Central memory CD8-positive, alpha-beta T cell (primary cell): ENCODE measurements around the gene RBBP4.
A peak's percentile ranks its signal among the peaks of the same experiment; 100 is the strongest.
"Not testable (repeated sequence)": the region's sequence is repeated elsewhere in the genome, so short reads cannot be mapped to it uniquely, and the experiment has no call there.

ENCODE experiments used
- ATAC-seq: fragments of 150-1000 bp; cut with Tn5 transposase; replicated peaks from 2 replicates; pipeline ENCODE4 v1.10.0; 2022; ENCODE audit warnings: mild to moderate bottlenecking, moderate FRiP score, moderate number of reproducible peaks; ENCODE audit not compliant: poor library complexity, severe bottlenecking; ENCODE audit errors: extremely low read depth
- DNase-seq, 2 donors: peaks; one replicate each; pipeline ENCODE4 v3.0.0; 2021; ENCODE audit warnings: low spot score in 2 of 2
- H3K27ac Mint-ChIP-seq: one replicate; pipeline ENCODE4 v1.8.0; 2022; ENCODE audit warnings: low read depth, mild to moderate bottlenecking, moderate library complexity, mixed read lengths
- H3K27me3 Mint-ChIP-seq: one replicate; pipeline ENCODE4 v1.8.0; 2022; ENCODE audit warnings: mixed read lengths
- H3K36me3 Mint-ChIP-seq: one replicate; pipeline ENCODE4 v1.8.0; 2022; ENCODE audit warnings: mild to moderate bottlenecking, moderate library complexity, mixed read lengths; ENCODE audit not compliant: insufficient read depth
- H3K4me1 Mint-ChIP-seq: one replicate; pipeline ENCODE4 v1.8.0; 2022; ENCODE audit warnings: mixed read lengths
- H3K4me3 Mint-ChIP-seq: one replicate; pipeline ENCODE4 v1.8.0; 2022; ENCODE audit warnings: mild to moderate bottlenecking, moderate library complexity, mixed read lengths
- H3K9me3 Mint-ChIP-seq: one replicate; pipeline ENCODE4 v1.8.0; 2022; ENCODE audit warnings: mixed read lengths

RBBP4 gene

DNA sequence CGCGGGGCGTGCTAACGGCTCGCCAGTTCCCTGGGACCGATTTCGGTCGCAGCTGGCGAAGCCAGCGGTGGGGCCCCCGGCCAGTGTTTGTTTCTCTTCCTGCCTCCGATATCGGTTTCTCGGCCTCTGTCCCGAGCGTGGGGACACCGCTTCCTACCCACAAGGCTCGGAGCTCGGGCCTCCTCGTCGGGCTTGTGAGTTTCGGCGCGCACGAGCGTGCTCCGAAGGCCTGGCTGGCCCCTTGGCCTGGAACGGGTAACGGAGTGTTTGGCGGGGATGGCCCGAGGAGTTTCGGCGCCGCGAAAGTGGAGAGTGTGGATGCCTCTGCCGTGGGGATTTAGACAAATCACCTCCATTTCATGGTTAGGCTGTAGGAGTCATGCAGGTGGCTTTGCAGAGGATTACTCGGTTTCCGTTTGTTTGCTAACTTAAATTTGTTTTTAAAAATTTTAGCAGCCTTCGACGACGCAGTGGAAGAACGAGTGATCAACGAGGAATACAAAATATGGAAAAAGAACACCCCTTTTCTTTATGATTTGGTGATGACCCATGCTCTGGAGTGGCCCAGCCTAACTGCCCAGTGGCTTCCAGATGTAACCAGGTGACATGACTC is 559 bp downstream of the RBBP4 start:
- Mint-ChIP-seq H3K27ac (peak overlapping the region; percentile 98), H3K4me1 (peaks cover 48% of the 10 kb centered on the region), H3K36me3 (peaks cover 60% of the 10 kb centered on the region), H3K9me3 (no peaks in the 10 kb centered on the region), H3K27me3 (no peaks in the 10 kb centered on the region), H3K4me3 (peak overlapping the region; percentile 80)
- DNase-seq (no peak), ATAC-seq (no peak)

DNA sequence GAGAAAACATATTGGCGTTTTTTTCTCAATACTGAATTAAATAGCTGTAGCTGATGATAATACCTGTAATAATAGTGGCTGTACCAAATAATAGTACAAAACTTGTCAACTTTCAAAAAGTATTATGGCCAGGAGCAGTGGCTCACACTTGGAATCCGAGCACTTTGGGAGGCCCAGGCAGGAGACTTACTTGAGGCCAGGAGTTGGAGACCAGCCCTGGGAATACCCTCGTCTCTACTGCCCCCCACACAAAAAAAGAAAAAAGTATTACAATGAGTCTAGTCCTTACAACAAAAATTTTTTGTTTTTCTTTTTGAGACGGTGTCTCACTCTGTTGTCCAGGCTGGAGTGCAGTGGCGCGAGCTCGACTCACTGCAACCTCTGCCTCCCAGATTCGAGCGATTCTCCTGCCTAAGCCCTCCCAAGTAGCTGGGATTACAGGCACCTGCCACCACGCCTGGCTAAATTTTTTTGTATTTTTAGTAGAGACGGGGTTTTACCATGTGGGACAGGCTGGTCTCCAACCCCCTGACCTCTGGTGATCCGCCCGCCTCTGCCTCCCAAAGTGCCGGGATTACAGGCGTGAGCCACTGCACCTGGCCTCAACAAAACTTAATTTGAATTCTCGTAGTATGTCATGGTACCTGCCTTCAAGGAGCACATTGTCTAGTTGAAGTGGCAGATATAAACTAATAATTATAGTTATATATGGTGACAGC is 1.4 kb downstream of the RBBP4 start:
- DNase-seq: no peak
- Mint-ChIP-seq H3K27me3 (no peaks in the 10 kb centered on the region), H3K27ac (peak overlapping the region; percentile 98), H3K4me3 (peak overlapping the region; percentile 80), H3K36me3 (peaks cover 66% of the 10 kb centered on the region), H3K4me1 (peaks cover 54% of the 10 kb centered on the region), H3K9me3 (no peaks in the 10 kb centered on the region)
- ATAC-seq: no peak

DNA sequence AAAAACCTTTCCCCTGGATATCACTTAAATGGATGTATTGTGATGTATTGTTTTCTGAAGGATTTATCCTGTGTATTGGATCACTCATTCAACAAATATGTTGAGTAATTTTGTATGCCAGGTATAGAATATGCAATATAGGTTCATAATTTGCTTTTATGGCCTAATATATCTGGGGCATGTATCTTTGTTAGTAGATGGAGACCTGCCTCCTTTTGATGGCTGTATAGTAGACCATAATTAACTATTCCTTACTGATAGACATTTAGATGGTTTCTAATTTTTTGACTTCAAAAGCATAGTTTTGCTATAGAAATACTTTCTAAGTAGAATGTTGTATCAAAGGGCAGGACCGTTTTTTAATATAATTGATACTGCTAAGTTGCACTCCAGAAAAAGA is 8.6 kb downstream of the RBBP4 start:
- H3K27ac Mint-ChIP-seq: no peak overlapping the region
- ATAC-seq: no peak

DNA sequence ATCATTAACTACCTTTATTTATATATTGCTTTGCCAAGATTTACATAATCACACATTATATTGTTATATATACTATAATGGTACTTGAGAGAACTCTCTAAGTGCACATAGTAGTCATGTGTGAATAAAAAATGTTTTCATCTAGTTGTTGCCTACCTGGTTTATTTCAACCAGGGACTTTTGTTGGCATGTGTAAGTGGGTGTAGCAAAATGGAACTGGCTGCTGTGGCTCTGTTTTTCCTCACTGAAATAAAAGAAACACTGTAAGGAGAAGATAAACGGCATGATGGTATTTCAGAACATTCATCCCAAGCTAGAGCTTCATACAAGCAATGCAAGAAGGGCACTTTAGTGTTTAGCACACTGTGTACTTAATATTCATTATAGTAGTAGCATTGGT is 14.9 kb downstream of the RBBP4 start:
- H3K4me3 Mint-ChIP-seq: no peak overlapping the region
- no peak for DNase-seq
- H3K36me3 Mint-ChIP-seq: peaks cover 71% of the 10 kb centered on the region
- no peak overlapping the region for H3K27ac Mint-ChIP-seq
- peaks cover 7% of the 10 kb centered on the region for H3K4me1 Mint-ChIP-seq
- H3K9me3 Mint-ChIP-seq: no peaks in the 10 kb centered on the region
- ATAC-seq: no peak
- no peaks in the 10 kb centered on the region for H3K27me3 Mint-ChIP-seq

More for the DNA sequence above, 8.6 kb downstream of the RBBP4 start:
- Mint-ChIP-seq H3K4me3 (no peak overlapping the region), H3K4me1 (peaks cover 41% of the 10 kb centered on the region), H3K36me3 (peaks cover 83% of the 10 kb centered on the region), H3K9me3 (no peaks in the 10 kb centered on the region), H3K27me3 (no peaks in the 10 kb centered on the region)
- DNase-seq: no peak

DNA sequence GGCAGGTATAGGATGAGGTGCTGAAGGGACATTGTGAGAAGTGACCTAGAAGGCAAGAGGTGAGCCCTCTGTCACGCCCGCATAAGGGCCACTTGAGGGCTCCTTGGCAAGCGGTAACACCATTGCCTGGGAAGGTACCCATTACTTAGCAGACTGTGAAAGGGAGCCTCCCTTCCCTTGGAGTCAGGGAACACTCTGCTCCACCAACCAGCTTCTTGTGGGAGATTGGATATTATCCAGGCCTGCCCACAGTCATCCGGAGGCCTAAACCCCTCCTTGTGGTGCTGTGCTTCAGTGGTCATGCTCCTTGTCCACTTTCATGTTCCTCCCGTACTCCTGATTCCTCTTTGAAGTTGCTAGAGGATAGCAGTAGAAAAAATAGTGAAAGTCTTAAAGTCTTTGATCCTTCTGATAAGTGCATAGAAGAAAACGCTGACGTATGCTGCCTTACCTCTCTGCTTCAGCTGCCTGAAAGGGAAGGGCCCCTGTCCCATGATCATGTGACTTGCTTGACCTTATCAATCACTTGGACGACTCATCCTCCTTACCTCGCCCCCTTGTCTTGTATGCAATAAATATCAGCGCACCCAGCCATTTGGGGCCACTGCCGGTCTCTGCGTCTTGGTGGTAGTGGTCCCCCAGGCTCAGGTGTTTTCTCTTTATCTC is 16.0 kb downstream of the RBBP4 start:
- ATAC-seq (no peak), DNase-seq (no peak)
- Mint-ChIP-seq H3K4me3 (no peak overlapping the region), H3K9me3 (no peaks in the 10 kb centered on the region), H3K36me3 (peaks cover 70% of the 10 kb centered on the region), H3K4me1 (peaks cover 6% of the 10 kb centered on the region), H3K27me3 (no peaks in the 10 kb centered on the region), H3K27ac (peak overlapping the region; percentile 35)

DNA sequence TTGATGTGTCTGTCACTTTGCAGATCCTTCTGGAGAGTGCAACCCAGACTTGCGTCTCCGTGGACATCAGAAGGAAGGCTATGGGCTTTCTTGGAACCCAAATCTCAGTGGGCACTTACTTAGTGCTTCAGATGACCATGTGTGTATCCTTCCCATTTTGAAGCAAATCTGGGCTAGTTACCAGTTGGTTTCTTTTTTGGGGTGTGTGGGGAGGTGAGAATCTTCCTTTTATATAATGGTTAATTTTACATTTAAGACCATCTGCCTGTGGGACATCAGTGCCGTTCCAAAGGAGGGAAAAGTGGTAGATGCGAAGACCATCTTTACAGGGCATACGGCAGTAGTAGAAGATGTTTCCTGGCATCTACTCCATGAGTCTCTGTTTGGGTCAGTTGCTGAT is 17.7 kb downstream of the RBBP4 start:
- not testable (repeated sequence) for H3K27me3 Mint-ChIP-seq, H3K9me3 Mint-ChIP-seq, H3K4me3 Mint-ChIP-seq, DNase-seq, ATAC-seq, H3K27ac Mint-ChIP-seq, H3K4me1 Mint-ChIP-seq
- H3K36me3 Mint-ChIP-seq: peaks cover 71% of the 10 kb centered on the region

DNA sequence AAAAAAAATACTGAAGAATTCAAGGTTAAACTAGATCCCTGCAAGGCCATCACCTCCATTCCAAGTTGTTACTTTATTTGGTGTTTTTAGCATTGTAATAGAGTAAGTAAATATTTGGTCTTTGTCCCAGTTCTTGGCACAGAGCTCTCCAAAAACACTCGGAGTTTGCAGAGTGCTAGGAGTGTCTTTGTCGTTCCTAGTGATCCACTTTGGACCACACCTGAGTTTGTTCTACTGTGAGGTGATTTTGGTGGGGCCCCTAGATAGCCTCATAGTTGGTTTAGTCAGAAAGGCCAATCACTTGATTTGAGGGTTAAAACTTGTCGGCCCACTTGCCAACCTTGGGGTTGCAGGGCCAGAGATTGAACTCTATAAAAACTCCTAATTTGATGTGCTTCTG is 25.9 kb downstream of the RBBP4 start:
- Mint-ChIP-seq H3K27me3 (no peaks in the 10 kb centered on the region), H3K4me1 (no peaks in the 10 kb centered on the region), H3K36me3 (peaks cover 85% of the 10 kb centered on the region), H3K4me3 (no peak overlapping the region), H3K27ac (no peak overlapping the region), H3K9me3 (no peaks in the 10 kb centered on the region)
- ATAC-seq (no peak), DNase-seq (no peak)

DNA sequence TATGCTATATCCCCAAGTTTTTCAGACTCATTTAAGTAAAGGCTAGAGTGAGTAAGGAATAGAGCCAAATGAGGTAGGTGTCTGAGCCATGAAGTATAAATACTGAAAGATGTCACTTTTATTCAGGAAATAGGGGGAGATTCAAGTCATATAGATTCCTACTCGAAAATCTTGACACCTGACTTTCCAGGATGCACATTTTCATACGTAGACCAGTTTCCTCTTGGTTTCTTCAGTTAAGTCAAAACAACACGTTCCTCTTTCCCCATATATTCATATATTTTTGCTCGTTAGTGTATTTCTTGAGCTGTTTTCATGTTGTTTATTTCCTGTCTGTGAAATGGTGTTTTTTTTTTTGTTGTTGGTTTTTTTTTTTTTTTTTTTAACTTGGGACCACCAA is 29.0 kb downstream of the RBBP4 start:
- H3K9me3 Mint-ChIP-seq, H3K27me3 Mint-ChIP-seq, DNase-seq, H3K4me1 Mint-ChIP-seq, H3K4me3 Mint-ChIP-seq, H3K27ac Mint-ChIP-seq, ATAC-seq: not testable (repeated sequence)
- H3K36me3 Mint-ChIP-seq: peaks cover 79% of the 10 kb centered on the region

DNA sequence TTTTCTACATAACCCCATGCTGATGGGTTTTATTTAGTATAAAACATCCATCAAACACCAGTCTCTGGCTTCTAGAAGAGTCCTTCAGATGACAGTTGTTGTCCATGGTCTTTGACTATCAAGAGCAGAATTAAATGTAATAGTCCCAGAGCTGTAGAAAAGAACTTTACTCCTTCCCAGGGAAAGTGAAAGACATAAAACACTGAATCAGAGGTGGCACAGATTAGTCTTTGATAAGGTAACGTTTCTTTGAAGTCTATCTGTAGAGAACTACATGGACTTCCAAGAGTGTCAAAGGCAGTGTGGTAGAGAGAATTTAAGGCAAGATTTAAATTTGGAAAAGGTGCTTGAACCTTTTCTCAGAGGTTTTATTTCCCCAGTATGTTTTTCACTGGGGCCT is 29.6 kb downstream of the RBBP4 start:
- H3K36me3 Mint-ChIP-seq: peaks cover 75% of the 10 kb centered on the region

DNA sequence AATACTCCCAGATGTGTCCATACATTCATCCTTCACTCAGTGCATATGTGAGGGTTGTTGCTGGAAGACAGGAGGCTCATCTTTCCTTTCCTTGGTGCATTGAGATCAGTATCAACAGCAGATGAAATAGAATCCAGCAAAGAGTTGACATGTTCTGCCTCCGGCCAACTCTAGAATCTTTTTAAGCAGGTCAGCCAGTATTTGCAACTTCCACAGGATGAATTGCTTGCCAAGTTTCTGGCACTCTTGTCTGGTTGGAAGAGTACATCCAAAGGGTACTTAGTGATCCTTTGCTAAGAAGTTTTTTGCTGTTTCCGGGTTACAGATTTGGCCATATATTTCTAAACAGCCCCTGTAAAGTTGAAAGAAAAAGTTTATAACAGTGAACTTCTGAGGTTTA is 30.5 kb downstream of the RBBP4 start:
- Mint-ChIP-seq H3K9me3 (no peaks in the 10 kb centered on the region), H3K36me3 (peaks cover 73% of the 10 kb centered on the region)
- DNase-seq: no peak

More for the DNA sequence above, 29.6 kb downstream of the RBBP4 start:
- DNase-seq (no peak), ATAC-seq (no peak)
- H3K4me3 Mint-ChIP-seq: no peak overlapping the region
- no peaks in the 10 kb centered on the region for H3K4me1 Mint-ChIP-seq
- no peaks in the 10 kb centered on the region for H3K9me3 Mint-ChIP-seq
- no peak overlapping the region for H3K27ac Mint-ChIP-seq
- H3K27me3 Mint-ChIP-seq: no peaks in the 10 kb centered on the region

DNA sequence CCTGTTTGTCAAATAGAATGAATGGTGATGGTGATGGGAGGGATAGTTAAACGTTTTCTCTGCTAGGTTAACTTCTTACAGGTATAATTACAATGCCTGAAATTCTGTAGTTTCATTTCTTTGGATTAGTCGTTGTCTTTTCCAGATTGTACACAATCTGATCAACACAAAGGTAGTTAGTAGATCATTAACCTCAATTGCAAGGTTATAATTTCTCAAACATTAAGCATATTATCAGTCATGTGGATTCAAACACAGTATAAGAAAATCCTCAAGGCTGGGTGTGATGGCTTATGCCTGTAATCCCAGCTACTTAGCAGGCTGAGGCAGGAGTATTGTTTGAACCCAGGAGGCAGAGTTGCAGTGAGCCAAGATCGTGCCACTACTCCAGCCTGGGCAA is 31.0 kb downstream of the RBBP4 start:
- no peak overlapping the region for H3K27ac Mint-ChIP-seq
- no peak overlapping the region for H3K4me3 Mint-ChIP-seq
- peaks cover 69% of the 10 kb centered on the region for H3K36me3 Mint-ChIP-seq
- no peaks in the 10 kb centered on the region for H3K4me1 Mint-ChIP-seq
- DNase-seq: no peak
- H3K9me3 Mint-ChIP-seq: no peaks in the 10 kb centered on the region
- no peaks in the 10 kb centered on the region for H3K27me3 Mint-ChIP-seq
- no peak for ATAC-seq

More for the DNA sequence above, 30.5 kb downstream of the RBBP4 start:
- H3K4me3 Mint-ChIP-seq: no peak overlapping the region
- no peak for ATAC-seq
- H3K27ac Mint-ChIP-seq: no peak overlapping the region
- no peaks in the 10 kb centered on the region for H3K27me3 Mint-ChIP-seq
- no peaks in the 10 kb centered on the region for H3K4me1 Mint-ChIP-seq

DNA sequence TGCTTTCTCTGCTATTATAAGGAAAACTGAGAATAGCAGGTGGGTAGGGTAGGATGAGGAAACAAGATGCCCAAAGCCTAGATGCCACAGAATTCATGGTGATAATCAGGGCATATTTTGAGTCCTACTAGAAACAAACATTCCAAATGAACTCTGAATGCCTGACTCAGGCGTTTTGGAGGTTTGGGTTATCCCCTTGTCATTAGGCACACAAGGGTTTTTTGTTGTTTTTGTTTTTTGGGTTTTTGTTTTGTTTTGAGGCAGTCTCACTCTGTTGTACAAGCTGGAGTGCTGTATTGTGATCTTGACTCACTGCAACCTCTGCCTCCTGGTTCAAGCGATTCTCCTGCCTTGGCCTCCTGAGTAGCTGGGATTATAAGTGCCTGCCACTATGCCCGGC is 32.4 kb downstream of the RBBP4 start:
- Mint-ChIP-seq H3K36me3 (peaks cover 61% of the 10 kb centered on the region), H3K9me3 (no peaks in the 10 kb centered on the region), H3K4me1 (no peaks in the 10 kb centered on the region), H3K27ac (no peak overlapping the region), H3K4me3 (no peak overlapping the region), H3K27me3 (no peaks in the 10 kb centered on the region)
- DNase-seq (no peak), ATAC-seq (no peak)
